HG03045 (cell line): ENCODE data around the gene SHLD1.
"Not testable (repeated sequence)": the region's sequence is repeated elsewhere in the genome, so short reads cannot be mapped to it uniquely, and the experiment has no call there.

Experiments used
- ATAC-seq: cut with Tn5 transposase; IDR thresholded peaks from one replicate; pipeline ENCODE4 v1.9.1; 2021; ENCODE audit warnings: mild to moderate bottlenecking, moderate library complexity; ENCODE audit not compliant: unreplicated experiment

The SHLD1 gene

GRCh38 chr20:5735845-5736510 lies 14.2 kb upstream of the SHLD1 start:
- no peak for ATAC-seq

- no peak for ATAC-seq
Measured at GRCh38 chr20:5737619-5737953, 12.6 kb upstream of the SHLD1 start.

GRCh38 chr20:5737966-5738365 lies 12.2 kb upstream of the SHLD1 start:
- ATAC-seq, result no peak

GRCh38 chr20:5740643-5741042 lies 9.6 kb upstream of the SHLD1 start:
- not testable (repeated sequence) for ATAC-seq

GRCh38 chr20:5741089-5741488 lies 9.1 kb upstream of the SHLD1 start:
- no peak for ATAC-seq

GRCh38 chr20:5742041-5742440 lies 8.2 kb upstream of the SHLD1 start:
- ATAC-seq, result no peak

- ATAC-seq, result no peak
Measured at GRCh38 chr20:5745416-5746030, 4.7 kb upstream of the SHLD1 start.

- ATAC-seq, result no peak
Measured at GRCh38 chr20:5746064-5746463, 4.1 kb upstream of the SHLD1 start.

GRCh38 chr20:5748246-5748645 lies 2.0 kb upstream of the SHLD1 start:
- no peak for ATAC-seq

GRCh38 chr20:5749512-5749951 lies 669 bp upstream of the SHLD1 start:
- ATAC-seq, result not testable (repeated sequence)

- no peak for ATAC-seq
Measured at GRCh38 chr20:5751856-5752255, 1.7 kb downstream of the SHLD1 start.

- no peak for ATAC-seq
Measured at GRCh38 chr20:5753814-5754213, 3.6 kb downstream of the SHLD1 start.

GRCh38 chr20:5757949-5758348 lies 7.7 kb downstream of the SHLD1 start:
- no peak for ATAC-seq

GRCh38 chr20:5766085-5766764 lies 16.0 kb downstream of the SHLD1 start:
- ATAC-seq, result no peak

- no peak for ATAC-seq
Measured at GRCh38 chr20:5767493-5768098, 17.4 kb downstream of the SHLD1 start.

- ATAC-seq, result no peak
Measured at GRCh38 chr20:5770231-5770986, 20.2 kb downstream of the SHLD1 start.

GRCh38 chr20:5770987-5771318 lies 20.8 kb downstream of the SHLD1 start:
- ATAC-seq, result no peak

- no peak for ATAC-seq
Measured at GRCh38 chr20:5772704-5773103, 22.5 kb downstream of the SHLD1 start.

GRCh38 chr20:5773589-5773988 lies 23.4 kb downstream of the SHLD1 start:
- no peak for ATAC-seq

GRCh38 chr20:5776077-5776476 lies 25.9 kb downstream of the SHLD1 start:
- ATAC-seq, result no peak
